Ishikawa (cell line): ENCODE results near the gene RARB.

Source experiments
- CEBPB ChIP-seq: IDR thresholded peaks from 2 replicates; pipeline ENCODE4 v1.6.1; 2012
- CREB1 ChIP-seq: IDR thresholded peaks from 2 replicates; pipeline ENCODE4 v1.6.1; 2012; ENCODE audit warnings: low read depth
- EGR1 ChIP-seq: IDR thresholded peaks from 2 replicates; pipeline ENCODE4 v1.6.1; 2012
- EP300 ChIP-seq: IDR thresholded peaks from 2 replicates; pipeline ENCODE4 v1.6.1; 2012; ENCODE audit warnings: borderline replicate concordance
- FOXM1 ChIP-seq: IDR thresholded peaks from 2 replicates; pipeline ENCODE4 v1.6.1; 2012; ENCODE audit warnings: low read depth, borderline replicate concordance
- NFIC ChIP-seq: IDR thresholded peaks from 2 replicates; pipeline ENCODE4 v1.6.1; 2012
- RAD21 ChIP-seq: IDR thresholded peaks from 2 replicates; pipeline ENCODE4 v1.6.1; 2012; ENCODE audit warnings: low read depth
- REST ChIP-seq: IDR thresholded peaks from 2 replicates; pipeline ENCODE4 v1.6.1; 2012; ENCODE audit warnings: low read depth, mild to moderate bottlenecking
- TAF1 ChIP-seq: IDR thresholded peaks from 2 replicates; pipeline ENCODE4 v1.6.1; 2012; ENCODE audit warnings: low read depth, mild to moderate bottlenecking
- TCF12 ChIP-seq: IDR thresholded peaks from 2 replicates; pipeline ENCODE4 v1.6.1; 2012; ENCODE audit warnings: low read depth
- TEAD4 ChIP-seq: IDR thresholded peaks from 2 replicates; pipeline ENCODE4 v1.6.1; 2012
- USF1 ChIP-seq: IDR thresholded peaks from 2 replicates; pipeline ENCODE4 v1.6.1; 2012
- YY1 ChIP-seq: IDR thresholded peaks from 2 replicates; pipeline ENCODE4 v1.6.1; 2012; ENCODE audit warnings: low read depth
- ZBTB7A ChIP-seq: IDR thresholded peaks from 2 replicates; pipeline ENCODE4 v1.6.1; 2012; ENCODE audit warnings: low read depth
- TF ChIP-seq, protein P1 (sequence below): IDR thresholded peaks from 2 replicates; pipeline ENCODE4 v1.6.1; 2012

The RARB gene

GRCh38 chr3:25428789-25429335 lies 799 bp downstream of the RARB start:
- TF ChIP-seq TAF1 = no peak
- TF ChIP-seq FOXM1 = no peak
- no peak for TF ChIP-seq EGR1
- no peak for TF ChIP-seq TCF12
- TF ChIP-seq USF1 = no peak
- TF ChIP-seq YY1 = no peak
- no peak for TF ChIP-seq RAD21
- TF ChIP-seq TEAD4 = no peak

GRCh38 chr3:25429361-25430286 lies 1.6 kb downstream of the RARB start:
- TF ChIP-seq USF1 (no peak), EGR1 (no peak), CEBPB (no peak), REST (no peak), EP300 (no peak), RAD21 (no peak), NFIC (no peak), FOXM1 (no peak), TAF1 (no peak), YY1 (no peak), CREB1 (no peak), ZBTB7A (no peak), TEAD4 (no peak)

GRCh38 chr3:25430287-25430934 lies 2.3 kb downstream of the RARB start:
- no peak for TF ChIP-seq TCF12
- TF ChIP-seq ZBTB7A = no peak
- no peak for TF ChIP-seq CREB1
- TF ChIP-seq USF1 = no peak
- no peak for TF ChIP-seq REST
- TF ChIP-seq FOXM1 = no peak
- no peak for TF ChIP-seq NFIC
- no peak for TF ChIP-seq CEBPB

DNA sequence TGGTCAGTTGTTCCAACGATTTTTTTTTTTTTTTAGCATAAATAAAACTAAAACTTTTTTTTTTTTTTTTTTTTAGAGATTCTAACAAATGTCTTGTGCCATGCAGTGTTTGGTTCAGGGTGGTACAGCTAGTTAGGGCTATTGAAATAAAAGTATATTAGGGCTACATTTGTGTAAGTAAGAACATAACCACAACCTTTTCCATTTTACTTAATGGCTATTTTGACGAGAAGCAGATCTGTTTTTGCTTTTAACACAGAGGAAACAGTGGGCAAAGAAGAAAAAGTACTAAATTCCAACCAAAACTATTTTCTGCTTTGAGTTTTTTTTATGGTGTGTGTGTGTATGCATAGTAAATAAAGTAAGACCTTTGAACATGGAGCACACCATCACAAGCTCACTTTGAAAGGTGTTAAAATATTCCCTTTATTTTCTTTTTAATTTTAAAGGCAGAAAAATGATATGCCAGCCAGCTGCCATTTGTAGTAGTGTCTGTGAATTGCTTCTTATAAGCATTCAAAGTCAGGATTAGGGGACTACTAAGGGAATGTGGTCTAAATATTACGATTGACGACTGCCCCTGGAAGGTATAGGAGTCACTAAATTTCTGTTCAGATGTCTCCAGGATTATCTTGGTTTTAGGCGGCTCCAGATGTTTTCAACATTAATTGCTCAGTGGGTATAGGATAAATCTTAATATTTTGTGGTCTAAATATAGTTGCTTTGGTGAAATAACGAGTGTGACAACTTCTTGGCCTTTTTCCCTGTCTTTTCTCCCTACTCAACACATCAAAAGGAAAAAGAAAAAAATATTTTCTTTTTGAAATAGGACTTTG lies 3.1 kb downstream of the RARB start:
- TF ChIP-seq NFIC (no peak), EP300 (no peak), RAD21 (no peak), EGR1 (no peak), FOXM1 (no peak), REST (no peak), TCF12 (no peak), TAF1 (no peak), CEBPB (no peak), TEAD4 (no peak), YY1 (no peak), ZBTB7A (no peak), USF1 (no peak), CREB1 (no peak)
- TF ChIP-seq, protein P1, sequence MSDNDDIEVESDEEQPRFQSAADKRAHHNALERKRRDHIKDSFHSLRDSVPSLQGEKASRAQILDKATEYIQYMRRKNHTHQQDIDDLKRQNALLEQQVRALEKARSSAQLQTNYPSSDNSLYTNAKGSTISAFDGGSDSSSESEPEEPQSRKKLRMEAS = no peak
